Globus pallidus (tissue), 1 donor: ENCODE results near the gene NPHP3.

Experiments used
- DNase-seq: peaks from one replicate; pipeline ENCODE4 v3.0.0-alpha.2; 2015; ENCODE audit warnings: low spot score

Gene NPHP3

DNA sequence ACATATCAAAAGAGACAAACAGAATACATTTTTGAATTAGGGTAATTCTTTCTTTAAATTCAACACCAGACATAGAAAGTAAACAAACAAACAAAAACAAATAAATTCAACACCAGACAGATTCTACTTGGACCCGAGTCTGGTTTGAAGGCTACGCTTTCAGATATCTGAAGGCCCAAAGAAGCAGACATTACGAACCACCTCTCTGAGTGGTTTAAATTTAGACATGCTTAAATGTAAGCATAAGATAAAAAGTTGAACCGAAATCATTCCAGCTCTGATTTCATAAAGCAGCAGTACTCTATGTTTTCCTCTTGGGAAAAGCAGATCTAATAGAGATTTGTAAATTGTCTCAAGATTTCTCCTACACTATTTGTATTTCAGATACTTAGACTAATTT, 32.2 kb downstream of the NPHP3 start:
- no peak for DNase-seq

DNA sequence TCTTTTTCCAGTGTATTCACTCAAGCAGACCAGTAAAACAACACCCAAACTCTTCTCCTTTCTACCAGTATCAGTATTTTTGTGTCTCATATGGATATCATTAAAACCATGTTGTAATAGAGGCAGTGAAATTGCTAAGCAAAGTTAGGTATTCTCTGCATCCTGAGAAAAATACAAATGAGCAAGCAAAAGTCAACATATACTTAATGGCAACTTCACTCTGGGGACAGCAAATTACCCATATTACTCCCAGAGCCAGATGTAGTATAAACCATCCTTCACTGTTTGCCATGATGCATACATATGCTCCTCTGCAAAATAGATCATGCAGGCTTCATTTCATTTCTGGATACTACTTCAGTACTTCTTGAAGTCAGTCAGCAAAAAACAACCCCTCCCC, 40.0 kb downstream of the NPHP3 start:
- DNase-seq = no peak

- no peak for DNase-seq
Observed at GRCh38 chr3:132681421-132681820, 40.8 kb downstream of the NPHP3 start.

GRCh38 chr3:132679911-132680310, 42.3 kb downstream of the NPHP3 start:
- no peak for DNase-seq

- no peak for DNase-seq
Observed at GRCh38 chr3:132675408-132675807, 46.8 kb downstream of the NPHP3 start.

DNA sequence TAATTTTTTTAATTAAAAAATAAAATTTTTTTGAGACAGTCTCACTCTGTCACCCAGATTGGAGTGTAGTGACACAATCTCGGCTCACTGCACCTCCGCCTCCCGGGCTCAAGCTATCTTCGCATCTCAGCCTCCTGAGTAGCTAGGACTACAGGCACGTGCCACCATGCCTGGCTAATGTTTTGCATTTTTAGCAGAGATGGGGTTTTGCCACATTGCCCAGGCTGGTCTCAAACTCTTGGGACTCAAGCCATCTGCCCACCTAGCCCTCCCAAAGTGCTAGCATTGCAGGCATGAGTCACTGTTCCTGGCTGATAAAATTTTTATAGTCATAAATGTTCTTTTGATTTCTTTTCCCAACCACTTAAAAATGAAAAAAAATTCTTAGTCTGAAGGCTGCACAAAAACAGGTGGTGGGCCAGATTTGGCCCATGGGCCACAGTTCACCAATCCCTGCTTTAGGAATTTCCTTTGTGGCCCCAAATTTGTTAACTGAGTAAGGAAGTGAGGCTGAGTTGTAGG, 52.9 kb downstream of the NPHP3 start:
- DNase-seq = no peak

DNA sequence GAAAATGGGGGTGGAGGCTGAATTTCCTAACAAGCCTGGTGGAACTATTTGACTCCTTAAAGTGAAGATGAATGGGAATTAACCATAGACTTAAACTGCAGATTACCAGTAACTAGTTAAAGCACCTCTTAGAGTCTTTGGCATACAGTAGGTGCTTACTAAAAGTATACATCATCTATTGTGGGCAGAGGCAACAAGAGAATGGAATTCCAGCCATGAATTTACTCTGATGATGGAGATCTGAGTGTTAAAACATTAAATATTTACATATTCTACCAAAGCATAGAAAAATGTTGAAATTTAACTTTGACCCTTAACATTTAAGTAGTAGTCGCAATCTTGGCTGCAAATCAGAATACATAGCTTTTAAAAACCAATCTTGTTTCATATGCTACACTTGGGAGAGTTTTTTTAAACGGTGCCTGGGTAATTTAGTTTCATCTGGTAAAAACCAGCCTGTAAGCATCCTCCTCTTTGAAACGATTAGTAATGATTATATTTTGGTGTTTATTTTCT, 56.9 kb downstream of the NPHP3 start:
- no peak for DNase-seq

DNA sequence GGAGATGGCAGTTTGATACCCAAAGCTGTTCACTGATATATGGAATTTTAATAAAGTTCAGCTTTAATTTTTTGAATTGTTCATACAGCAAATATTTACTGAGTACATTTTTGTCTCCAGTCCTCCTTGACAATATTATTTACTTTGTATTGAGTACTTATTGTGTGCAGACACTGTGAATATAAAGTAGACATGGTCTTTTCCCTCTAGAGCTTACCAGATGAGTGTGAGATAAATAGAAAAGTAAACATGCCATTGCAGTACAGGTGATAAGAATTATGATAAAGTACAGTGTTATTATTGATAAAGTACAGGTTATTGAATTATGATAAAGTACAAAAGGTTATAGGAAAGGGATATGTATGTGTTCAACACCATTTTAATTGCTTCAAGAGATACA, 60.0 kb downstream of the NPHP3 start:
- DNase-seq = no peak

GRCh38 chr3:132661101-132661500, 61.1 kb downstream of the NPHP3 start:
- no peak for DNase-seq

DNA sequence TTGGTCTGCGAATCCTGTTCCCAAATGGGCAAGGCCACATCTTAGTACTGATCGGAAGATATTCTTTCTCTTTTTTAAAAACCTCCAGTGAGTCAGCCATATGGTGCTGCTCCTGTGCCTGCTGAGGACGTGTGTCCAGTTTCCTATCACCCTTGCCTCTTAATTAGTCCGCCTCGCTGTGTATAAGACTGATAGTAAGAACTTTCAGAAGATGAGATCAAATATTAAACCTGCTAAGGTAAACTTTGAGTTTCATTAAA, 61.5 kb downstream of the NPHP3 start:
- peak; percentile 26 for DNase-seq

- DNase-seq = peak; percentile 67
Observed at GRCh38 chr3:132660052-132660810, 62.0 kb downstream of the NPHP3 start, which contains the start of gene UBA5. TSS of gene UBA5 (plus strand) at chr3:132660329. CDS start at chr3:132660538, 209 bp downstream.

- DNase-seq = peak; percentile 73
Observed at GRCh38 chr3:132659365-132660051, 62.7 kb downstream of the NPHP3 start, which contains the start of gene ACAD11. TSS of gene ACAD11 (minus strand) at chr3:132659809. CDS start at chr3:132659751, 58 bp downstream.

DNA sequence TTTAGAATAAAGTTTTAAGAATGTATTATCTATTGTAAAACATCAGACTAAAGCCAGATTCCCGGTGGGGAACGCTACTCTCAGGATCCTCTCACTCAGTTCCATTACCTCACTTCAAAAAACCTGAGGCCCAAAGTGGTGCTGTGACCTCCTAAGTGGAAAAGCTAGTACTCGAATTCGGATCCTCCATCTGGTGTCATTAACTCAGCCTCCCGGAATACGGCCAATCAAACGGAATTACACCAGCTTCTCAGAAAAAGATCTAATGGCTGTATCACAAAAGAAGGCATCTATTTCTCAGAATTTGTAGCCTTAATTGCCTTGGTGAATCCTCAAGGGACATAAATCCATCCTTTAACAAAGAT, 63.2 kb downstream of the NPHP3 start:
- DNase-seq = no peak

- no peak for DNase-seq
Observed at GRCh38 chr3:132657869-132658747, 64.1 kb downstream of the NPHP3 start.

DNA sequence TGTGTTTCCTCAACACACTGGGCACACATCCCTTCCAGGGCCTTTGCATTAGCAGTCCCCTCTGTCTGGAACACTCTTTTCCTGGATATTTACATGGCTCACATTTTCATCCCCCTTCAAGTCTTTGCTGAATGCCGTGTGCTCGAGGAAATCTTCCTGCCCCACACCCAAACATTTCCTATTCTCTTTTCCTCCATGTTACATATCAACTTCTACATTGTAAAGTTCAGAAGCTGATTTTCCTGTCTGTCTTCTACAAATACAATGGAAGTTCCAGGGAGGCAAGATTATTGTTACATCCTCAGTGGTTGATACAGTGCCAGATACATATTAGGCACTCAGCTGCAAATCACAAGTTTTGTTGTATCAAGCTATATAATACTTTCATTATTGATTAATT, 66.7 kb downstream of the NPHP3 start:
- DNase-seq = no peak

- DNase-seq = no peak
Observed at GRCh38 chr3:132654721-132655120, 67.5 kb downstream of the NPHP3 start.

GRCh38 chr3:132654190-132654589, 68.0 kb downstream of the NPHP3 start:
- DNase-seq = no peak

- DNase-seq = no peak
Observed at GRCh38 chr3:132652640-132653270, 69.5 kb downstream of the NPHP3 start.

DNA sequence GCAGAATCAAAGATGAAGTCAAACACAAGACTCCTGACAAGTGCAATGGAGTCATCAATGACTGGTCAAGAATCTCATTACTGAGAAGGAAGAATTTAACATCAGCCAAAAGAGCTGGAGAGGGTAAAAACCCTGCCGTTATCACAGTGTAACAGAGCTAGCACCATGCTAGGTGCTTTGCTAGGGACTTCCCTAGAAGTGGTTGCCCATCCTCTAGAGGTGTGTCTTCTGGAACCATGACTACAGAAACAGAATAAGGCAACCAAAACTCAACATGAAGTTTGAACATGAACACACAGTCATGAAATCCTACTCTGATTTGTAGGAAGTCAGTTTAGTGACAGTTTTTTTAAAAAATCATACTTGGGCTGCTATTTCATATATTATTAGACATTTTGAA, 72.1 kb downstream of the NPHP3 start:
- no peak for DNase-seq

GRCh38 chr3:132645058-132645457, 77.2 kb downstream of the NPHP3 start:
- no peak for DNase-seq

GRCh38 chr3:132643366-132643765, 78.8 kb downstream of the NPHP3 start:
- no peak for DNase-seq

- no peak for DNase-seq
Observed at GRCh38 chr3:132642539-132642847, 79.7 kb downstream of the NPHP3 start.
